ENCODE measurements around the gene GP1BB.

The GP1BB gene

GRCh38 chr22:19756288-19757128, 33.2 kb downstream of the GP1BB start:
- no peak for DNase-seq

GRCh38 chr22:19757140-19757984, 34.0 kb downstream of the GP1BB start:
- no peak for DNase-seq

GRCh38 chr22:19757985-19758895, 34.9 kb downstream of the GP1BB start:
- DNase-seq = no peak

- no peak for DNase-seq
Measured at GRCh38 chr22:19758896-19759426, 35.6 kb downstream of the GP1BB start.

GRCh38 chr22:19759427-19760057, 36.2 kb downstream of the GP1BB start:
- DNase-seq = no peak

- no peak for DNase-seq
Measured at GRCh38 chr22:19760058-19760950, 37.0 kb downstream of the GP1BB start, which contains the start of gene TBX1. Gene TBX1 (plus strand): TSS chr22:19760778. CDS start chr22:19760844, 66 bp downstream.

GRCh38 chr22:19760951-19761724, 37.8 kb downstream of the GP1BB start:
- no peak for DNase-seq

GRCh38 chr22:19761725-19762567, 38.6 kb downstream of the GP1BB start:
- DNase-seq = no peak

GRCh38 chr22:19762568-19763457, 39.5 kb downstream of the GP1BB start:
- DNase-seq = no peak

- no peak for DNase-seq
Measured at GRCh38 chr22:19763458-19764298, 40.3 kb downstream of the GP1BB start.

GRCh38 chr22:19764299-19764593, 40.9 kb downstream of the GP1BB start:
- DNase-seq = no peak

- DNase-seq = no peak
Measured at GRCh38 chr22:19764636-19765476, 41.5 kb downstream of the GP1BB start.

- peak in 1 of 2 donors; percentile 54 for DNase-seq
Measured at GRCh38 chr22:19765477-19766239, 42.3 kb downstream of the GP1BB start.

- DNase-seq = no peak
Measured at GRCh38 chr22:19766240-19766510, 42.8 kb downstream of the GP1BB start.
